ENCODE measurements around the gene LARGE2.
"Not testable (repeated sequence)": the region's sequence is repeated elsewhere in the genome, so short reads cannot be mapped to it uniquely, and the experiment has no call there.

Gene LARGE2

GRCh38 chr11:45896422-45896984 lies 26.0 kb upstream of the LARGE2 start:
- no peak for DNase-seq (ENCODE audit: extremely low read depth, low read depth)
- TF ChIP-seq CTCF (IDR thresholded peaks at IDR 0.05; ENCODE audit: low read depth, low read length, missing control alignments) = no peak
- H3K4me3 ChIP-seq (replicated peaks; ENCODE audit: low read depth, low read length) = no peak overlapping the region

- TF ChIP-seq CTCF (IDR thresholded peaks at IDR 0.05; ENCODE audit: low read depth, low read length, missing control alignments) = no peak
- DNase-seq (ENCODE audit: extremely low read depth, low read depth) = no peak
- H3K4me3 ChIP-seq (replicated peaks; ENCODE audit: low read depth, low read length) = no peak overlapping the region
Observed at GRCh38 chr11:45897556-45897955, 24.9 kb upstream of the LARGE2 start.

GRCh38 chr11:45899086-45899447 lies 23.4 kb upstream of the LARGE2 start:
- TF ChIP-seq CTCF (IDR thresholded peaks at IDR 0.05; ENCODE audit: low read depth, low read length, missing control alignments) = no peak
- peak overlapping the region; percentile 59 for H3K4me3 ChIP-seq (replicated peaks; ENCODE audit: low read depth, low read length)
- no peak for DNase-seq (ENCODE audit: extremely low read depth, low read depth)

GRCh38 chr11:45899448-45900174 lies 22.8 kb upstream of the LARGE2 start:
- DNase-seq (ENCODE audit: extremely low read depth, low read depth) = peak; percentile 72
- peak overlapping the region; percentile 59 for H3K4me3 ChIP-seq (replicated peaks; ENCODE audit: low read depth, low read length)
- no peak for TF ChIP-seq CTCF (IDR thresholded peaks at IDR 0.05; ENCODE audit: low read depth, low read length, missing control alignments)

- peak overlapping the region; percentile 59 for H3K4me3 ChIP-seq (replicated peaks; ENCODE audit: low read depth, low read length)
- DNase-seq (ENCODE audit: extremely low read depth, low read depth) = not testable (repeated sequence)
Observed at GRCh38 chr11:45900175-45900800, 22.2 kb upstream of the LARGE2 start.

GRCh38 chr11:45900916-45901617 lies 21.4 kb upstream of the LARGE2 start:
- H3K4me3 ChIP-seq (replicated peaks; ENCODE audit: low read depth, low read length) = peak overlapping the region; percentile 59
- no peak for DNase-seq (ENCODE audit: extremely low read depth, low read depth)
- TF ChIP-seq CTCF (IDR thresholded peaks at IDR 0.05; ENCODE audit: low read depth, low read length, missing control alignments) = no peak

GRCh38 chr11:45901626-45902025 lies 20.8 kb upstream of the LARGE2 start:
- H3K4me3 ChIP-seq (replicated peaks; ENCODE audit: low read depth, low read length) = no peak overlapping the region
- no peak for TF ChIP-seq CTCF (IDR thresholded peaks at IDR 0.05; ENCODE audit: low read depth, low read length, missing control alignments)
- DNase-seq (ENCODE audit: extremely low read depth, low read depth) = no peak

All from HFF-Myc (cell line).